Heart right ventricle (tissue), 16 donors: ENCODE measurements around the gene ZNF444. TPM values are rescaled to one million over a fixed set of nuclear protein-coding genes. Genes with fewer than 3 reads are reported as not detected.
A peak's percentile ranks its signal among the peaks of the same experiment; 100 is the strongest.

Source experiments
- ATAC-seq, 8 donors: fragments of 200-7000 bp; cut with Tn5 transposase; one replicate each; pipeline ENCODE4 v1.9.1; 2020; ENCODE audit warnings: mild to moderate bottlenecking in 8 of 8, moderate library complexity in 8 of 8, moderate number of reproducible peaks in 1 of 8
- DNase-seq, 2 donors: peaks; one replicate each; pipeline ENCODE4 v3.0.0-alpha.2; 2020
- H3K27ac ChIP-seq, 10 donors: fragments of 200-600 bp; sonication (generic) in 2 of 10; one replicate each; pipeline versions ENCODE4 v1.5.0 to v1.8.0; 2020 to 2022; ENCODE audit warnings: mild to moderate bottlenecking in 3 of 10
- H3K27me3 ChIP-seq, 7 donors: fragments of 200-600 bp; one replicate each; pipeline ENCODE4 v1.8.0; 2021 to 2022; ENCODE audit warnings: mild to moderate bottlenecking in 2 of 7
- H3K36me3 ChIP-seq, 9 donors: fragments of 200-600 bp; sonication (generic) in 1 of 9; one replicate each; pipeline versions ENCODE4 v1.5.0 to v1.8.0; 2020 to 2022; ENCODE audit warnings: mild to moderate bottlenecking in 2 of 9
- H3K4me1 ChIP-seq, 9 donors: fragments of 200-600 bp; sonication (generic) in 1 of 9; one replicate each; pipeline versions ENCODE4 v1.5.0 to v1.8.0; 2020 to 2022; ENCODE audit warnings: mild to moderate bottlenecking in 4 of 9
- H3K4me3 ChIP-seq, 10 donors: fragments of 200-600 bp; sonication (generic) in 2 of 10; one replicate each; pipeline versions ENCODE4 v1.5.0 to v1.8.0; 2020 to 2022; ENCODE audit warnings: mild to moderate bottlenecking in 7 of 10, moderate library complexity in 2 of 10
- H3K9me3 ChIP-seq, 11 donors: fragments of 200-600 bp in 10 of 11; sonication (generic) in 2 of 11; one replicate each; pipeline versions ENCODE4 v1.5.0 to v1.8.0; 2013 to 2022; ENCODE audit warnings: mild to moderate bottlenecking in 2 of 11, control low read depth in 1 of 11, moderate library complexity in 1 of 11
- CTCF ChIP-seq, 9 donors: fragments of 200-600 bp; sonication (generic) in 2 of 9; IDR thresholded peaks; one replicate each; pipeline versions ENCODE4 v1.5.0 to v1.8.0; 2021 to 2022; ENCODE audit warnings: antibody characterized with exemption in 9 of 9, mild to moderate bottlenecking in 5 of 9, moderate library complexity in 1 of 9
- whole genome bisulfite sequencing, 2 donors: extraction: QIAGEN DNeasy Blood & Tissue Kit; methylation state at CpG; one replicate each; pipeline ENCODE4 v1.1.7; 2013; ENCODE audit warnings: inconsistent platforms in 1 of 2; 5-methylcytosine and 5-hydroxymethylcytosine counted together
- intact Hi-C, 10 donors: fragments of 100-400 bp; cut with DNase I; formaldehyde crosslinking; loops; one replicate each; pipeline versions ENCODE4 v1.11.1 to v1.14.2; 2022
- polyA plus RNA-seq, 2 donors: library from polyadenylated mRNA; stranded (reverse); fragments of 200-250 nt; gene quantifications; one replicate each; pipeline ENCODE4 v1.2.3, GENCODE V29; 2013
- total RNA-seq, 10 donors: library from RNA; stranded (reverse); fragmentation: NEBNext Ultra II Directional in 3 of 10; extraction: Animal tissue kit (Norgen Biotek cat#: 25700) in 3 of 10; gene quantifications; one replicate each; pipeline versions ENCODE4 v1.2.1 to v1.2.4, GENCODE V29; 2021 to 2023
- donor health status: Arrhythmogenic right ventricular cardiomyopathy.
- donor health status: ischemic (EF 13 %, LVEDD 7.1; RV severe dilation, severe dysfunction).
- donor health status: healthy with polysubstance abuse.
- donor health status: DM: no; HTN: yes; CAD: no.
- donor health status: DM: no; HTN: no; CAD: no.
- donor health status: ischemic (EF 25% LVEDD 6.9; RV normal size, moderate dysfunction).
- donor health status: ischemic (EF 25% LVEDD 5.7; RV mildly dilated, moderate dysfunction).
- donor health status: healthy.
- donor health status: DM: yes; HTN: yes; CAD: no.
- donor health status: Ischemic cardiomyopathy.
- donor health status: ischemic (EF 35%, LVEDD 5.7; RV mildly dilated, moderate dysfunction).
- donor health status: nonischemic (EF 11% LVEDD 7.7; RV severe dilation, severe dysfunction).
- donor health status: DM: yes; HTN: yes; CAD: no.
- donor health status: PGD.
- donor health status: ischemic (EF 29% LVEDD 5.4; RV normal size, mild dysfunction).
- donor health status: nonischemic (EF 23%, LVEDD 6.1; RV moderate dilation, normal function).

The ZNF444 gene
- total and polyA plus RNA-seq, 12 donors = 15.1 to 25.6 (median 22.4) TPM

GRCh38 chr19:56130006-56130405 lies 11.1 kb upstream of the ZNF444 start:
- DNase-seq = no peak
- Histone ChIP-seq H3K27ac (no peak overlapping the region), H3K4me3 (no peak overlapping the region), H3K4me1 (peaks cover 0 to 17% (median 7%) of the 10 kb centered on the region in 9 donors), H3K27me3 (no peaks in the 10 kb centered on the region), H3K36me3 (no peaks in the 10 kb centered on the region), H3K9me3 (no peaks in the 10 kb centered on the region)
- intact Hi-C loops = no loop called here
- 84 to 88% methylated on average over 7 of the region's 7 CpGs for WGBS, 2 donors
- TF ChIP-seq CTCF (IDR thresholded peaks at IDR 0.05) = no peak
- no peak for ATAC-seq

- Histone ChIP-seq H3K27ac (peak overlapping the region in 3 of 10 donors; percentile 46 to 68 (median 65)), H3K9me3 (no peaks in the 10 kb centered on the region), H3K4me1 (peaks cover 0 to 17% (median 7%) of the 10 kb centered on the region in 9 donors), H3K4me3 (no peak overlapping the region), H3K36me3 (no peaks in the 10 kb centered on the region), H3K27me3 (no peaks in the 10 kb centered on the region)
- WGBS, 2 donors = 81 to 90% methylated on average over 8 of the region's 8 CpGs
- intact Hi-C loops = no loop called here
- DNase-seq (no peak), ATAC-seq (no peak)
- no peak for TF ChIP-seq CTCF (IDR thresholded peaks at IDR 0.05)
Measured at GRCh38 chr19:56131651-56132050, 9.4 kb upstream of the ZNF444 start.

- Histone ChIP-seq H3K9me3 (no peaks in the 10 kb centered on the region), H3K27ac (peak overlapping the region in 8 of 10 donors; percentile 6 to 68 (median 44)), H3K4me1 (peaks cover 0 to 17% (median 7%) of the 10 kb centered on the region in 9 donors), H3K27me3 (no peaks in the 10 kb centered on the region), H3K36me3 (no peaks in the 10 kb centered on the region), H3K4me3 (no peak overlapping the region)
- 24 to 33% methylated on average over 14 of the region's 14 CpGs for WGBS, 2 donors
- intact Hi-C loops = no loop called here
- no peak for TF ChIP-seq CTCF (IDR thresholded peaks at IDR 0.05)
- ATAC-seq = peak; percentile 54 to 85 (median 73)
- DNase-seq = peak in 1 of 2 donors; percentile 45
Measured at GRCh38 chr19:56132316-56132822, 8.7 kb upstream of the ZNF444 start.

- WGBS, 2 donors = 81 to 82% methylated on average over 14 of the region's 14 CpGs
- Histone ChIP-seq H3K27me3 (no peaks in the 10 kb centered on the region), H3K4me3 (no peak overlapping the region), H3K4me1 (peaks cover 0 to 17% (median 7%) of the 10 kb centered on the region in 9 donors), H3K9me3 (no peaks in the 10 kb centered on the region), H3K36me3 (no peaks in the 10 kb centered on the region), H3K27ac (no peak overlapping the region)
- intact Hi-C loops = no loop called here
- DNase-seq = no peak
- ATAC-seq = no peak
- TF ChIP-seq CTCF (IDR thresholded peaks at IDR 0.05) = no peak
Measured at GRCh38 chr19:56133858-56134653, 7.0 kb upstream of the ZNF444 start.
